GM12801 (cell line): ENCODE data around the gene ZNRF3.

Experiments
- TF ChIP-seq, protein P1 (sequence below): IDR thresholded peaks from one replicate; pipeline ENCODE4 v1.5.1; 2011; ENCODE audit warnings: control low read depth; ENCODE audit not compliant: insufficient read length; ENCODE audit errors: extremely low read depth

The ZNRF3 gene

DNA sequence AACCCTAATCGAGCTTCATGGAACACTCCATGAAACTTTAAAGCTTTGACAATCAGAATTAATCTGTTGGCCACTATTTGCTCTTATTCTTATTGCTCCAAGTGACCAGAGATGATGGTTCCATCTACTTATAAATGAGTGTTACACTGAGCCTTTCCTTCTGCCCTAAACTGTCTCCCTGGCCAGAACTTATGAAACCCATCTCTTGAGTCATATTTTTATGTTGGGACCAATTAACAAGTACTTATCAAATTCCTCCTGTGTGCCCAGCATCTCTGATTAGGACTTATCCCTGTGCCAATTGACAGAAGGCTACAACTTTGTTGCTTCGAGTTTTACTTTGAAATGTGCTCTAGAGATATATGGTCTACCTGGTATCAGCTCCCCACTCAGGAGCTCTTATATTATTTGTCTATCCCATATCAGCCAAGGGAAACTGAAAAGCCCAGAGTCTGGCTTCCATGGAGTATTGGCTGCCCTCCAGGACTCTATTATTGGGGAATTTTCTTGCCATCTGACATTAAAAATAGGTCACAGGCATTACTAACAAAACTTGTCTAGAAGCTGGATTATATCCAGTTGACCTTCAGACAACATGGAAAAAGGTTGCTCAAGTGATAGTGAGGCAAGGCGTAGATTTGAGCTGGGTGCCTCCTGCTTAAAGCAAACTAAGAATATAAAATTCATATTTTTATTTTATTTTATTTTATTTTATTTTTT is 198.3 kb downstream of the ZNRF3 start:
- TF ChIP-seq, protein P1, sequence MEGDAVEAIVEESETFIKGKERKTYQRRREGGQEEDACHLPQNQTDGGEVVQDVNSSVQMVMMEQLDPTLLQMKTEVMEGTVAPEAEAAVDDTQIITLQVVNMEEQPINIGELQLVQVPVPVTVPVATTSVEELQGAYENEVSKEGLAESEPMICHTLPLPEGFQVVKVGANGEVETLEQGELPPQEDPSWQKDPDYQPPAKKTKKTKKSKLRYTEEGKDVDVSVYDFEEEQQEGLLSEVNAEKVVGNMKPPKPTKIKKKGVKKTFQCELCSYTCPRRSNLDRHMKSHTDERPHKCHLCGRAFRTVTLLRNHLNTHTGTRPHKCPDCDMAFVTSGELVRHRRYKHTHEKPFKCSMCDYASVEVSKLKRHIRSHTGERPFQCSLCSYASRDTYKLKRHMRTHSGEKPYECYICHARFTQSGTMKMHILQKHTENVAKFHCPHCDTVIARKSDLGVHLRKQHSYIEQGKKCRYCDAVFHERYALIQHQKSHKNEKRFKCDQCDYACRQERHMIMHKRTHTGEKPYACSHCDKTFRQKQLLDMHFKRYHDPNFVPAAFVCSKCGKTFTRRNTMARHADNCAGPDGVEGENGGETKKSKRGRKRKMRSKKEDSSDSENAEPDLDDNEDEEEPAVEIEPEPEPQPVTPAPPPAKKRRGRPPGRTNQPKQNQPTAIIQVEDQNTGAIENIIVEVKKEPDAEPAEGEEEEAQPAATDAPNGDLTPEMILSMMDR: no peak

DNA sequence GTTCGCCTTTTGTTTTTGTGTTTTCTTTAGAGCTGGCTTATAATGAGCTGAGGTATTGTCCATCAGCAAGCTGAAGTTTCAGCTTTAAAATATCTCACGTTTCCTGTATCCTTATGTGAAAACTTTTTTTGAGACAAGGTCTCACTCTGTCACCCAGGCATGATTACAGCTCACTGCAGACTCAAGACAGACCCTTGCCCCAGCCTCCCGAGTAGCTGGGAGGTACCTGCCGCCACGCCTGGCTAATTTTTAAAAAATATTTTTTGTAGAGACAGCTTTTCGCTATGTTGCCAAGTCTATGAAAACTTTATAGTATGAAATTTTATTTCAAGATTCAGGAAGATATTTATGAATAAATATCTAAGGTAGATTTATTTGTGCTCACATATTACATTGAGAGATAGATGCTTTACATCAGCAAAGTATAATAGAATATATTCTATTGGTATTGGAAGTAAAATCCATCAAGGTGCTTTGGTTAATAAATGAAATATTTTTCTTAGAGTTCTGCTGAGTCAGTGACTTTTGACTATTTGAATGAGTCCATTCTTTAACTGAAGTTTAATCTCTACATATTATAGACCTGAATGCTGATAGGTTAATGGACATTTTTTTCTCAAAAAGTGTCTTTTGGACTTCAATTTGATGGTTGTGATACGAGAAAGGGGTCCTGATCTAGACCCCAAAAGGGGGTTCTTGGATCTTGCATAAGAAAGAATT is 199.6 kb downstream of the ZNRF3 start:
- TF ChIP-seq, protein P1: no peak

DNA sequence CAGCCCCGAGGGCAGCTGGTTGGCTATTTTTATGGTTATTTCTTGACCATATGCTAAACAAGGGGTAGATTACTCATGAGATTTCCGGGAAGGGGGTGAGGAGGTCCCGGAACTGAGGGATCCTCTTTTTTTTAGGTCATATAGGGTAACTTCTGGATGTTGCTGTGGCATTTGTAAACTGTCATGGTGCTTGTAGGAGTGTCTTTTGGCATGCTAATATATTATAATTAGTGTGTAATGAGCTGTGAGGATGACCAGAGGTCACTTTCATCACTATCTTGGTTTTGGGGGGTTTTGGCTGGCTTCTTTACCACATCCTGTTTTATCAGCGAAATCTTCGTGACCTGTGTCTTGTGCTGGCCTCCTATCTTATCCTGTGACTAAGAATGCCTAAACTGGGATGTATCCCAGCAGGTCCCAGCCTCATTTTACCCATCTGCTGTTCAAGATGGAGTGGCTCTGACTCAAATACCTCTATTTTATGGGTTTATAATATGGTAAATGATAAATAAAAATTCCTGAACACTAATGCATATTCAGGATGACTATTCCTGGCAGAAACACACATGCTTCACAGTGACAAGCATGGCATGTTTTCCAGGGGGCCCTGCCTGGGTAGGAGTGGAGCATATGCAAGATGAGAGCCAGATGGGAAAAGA is 200.7 kb downstream of the ZNRF3 start:
- TF ChIP-seq, protein P1: no peak

DNA sequence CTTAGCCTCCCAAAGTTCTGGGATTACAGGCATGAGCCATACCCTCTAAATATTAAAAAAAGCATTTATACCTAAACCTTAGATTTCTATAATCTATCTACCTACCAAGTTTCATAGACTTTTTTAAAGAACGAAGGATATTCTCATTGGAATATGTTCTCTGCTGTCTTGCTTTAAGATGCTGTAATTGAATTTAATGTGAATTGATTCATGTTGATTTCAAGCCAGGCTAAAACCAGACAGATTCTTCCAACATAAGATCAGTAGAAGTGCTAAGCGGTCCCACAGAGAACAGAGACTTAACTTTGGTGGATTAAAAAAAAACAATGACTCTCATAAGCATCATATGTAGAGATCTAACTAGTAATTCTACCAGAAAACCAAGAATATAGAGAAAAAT is 203.6 kb downstream of the ZNRF3 start:
- TF ChIP-seq, protein P1: no peak

DNA sequence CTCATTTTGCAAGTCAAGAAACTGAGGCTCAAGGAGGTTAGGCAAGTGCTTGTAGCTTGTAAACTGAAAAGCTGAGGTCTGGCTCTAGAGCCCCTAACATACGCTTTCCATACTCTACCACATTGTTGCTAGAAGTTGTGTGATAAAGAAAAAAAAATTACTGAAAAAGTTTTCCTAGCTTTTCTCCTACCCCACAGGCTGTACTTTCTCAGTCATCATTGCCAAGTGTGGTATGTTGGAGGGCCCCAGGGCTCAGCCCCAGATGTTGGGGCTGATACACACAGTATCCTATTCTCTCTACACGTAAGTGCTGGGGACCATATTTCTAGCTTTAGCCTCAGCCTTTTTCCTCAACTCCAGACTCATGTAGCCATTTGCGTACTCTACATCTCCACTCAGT is 205.4 kb downstream of the ZNRF3 start:
- TF ChIP-seq, protein P1: no peak

- TF ChIP-seq, protein P1: no peak
These were observed 206.1 kb downstream of the ZNRF3 start for GRCh38 chr22:29089507-29089906.

- TF ChIP-seq, protein P1: no peak
These were observed 206.7 kb downstream of the ZNRF3 start for GRCh38 chr22:29090039-29090438.
